Spinal cord (tissue), 10 donors: ENCODE results near the gene ST6GALNAC2. TPM values are rescaled to one million over a fixed set of nuclear protein-coding genes. Genes with fewer than 3 reads are reported as not detected.

ENCODE experiments used
- DNase-seq, 6 donors: peaks; one replicate each; pipeline versions ENCODE4 v3.0.0 to v3.0.0-alpha.2; 2013 to 2015; ENCODE audit warnings: low spot score in 6 of 6, low read depth in 4 of 6
- H3K27ac ChIP-seq: one replicate; pipeline ENCODE4 v1.5.1; 2013; ENCODE audit warnings: low read depth, low read length, control low read depth
- H3K27me3 ChIP-seq: one replicate; pipeline ENCODE4 v1.6.1; 2013; ENCODE audit warnings: low read length; ENCODE audit not compliant: control insufficient read depth, insufficient read depth
- H3K36me3 ChIP-seq: one replicate; pipeline ENCODE4 v1.6.1; 2013; ENCODE audit warnings: low read length; ENCODE audit not compliant: control insufficient read depth, insufficient read depth
- H3K4me1 ChIP-seq: one replicate; pipeline ENCODE4 v1.6.1; 2013; ENCODE audit warnings: low read length; ENCODE audit not compliant: control insufficient read depth, insufficient read depth
- H3K4me3 ChIP-seq: one replicate; pipeline ENCODE4 v1.5.1; 2013; ENCODE audit warnings: low read depth, low read length, control low read depth
- H3K9me3 ChIP-seq: one replicate; pipeline ENCODE4 v1.6.1; 2013; ENCODE audit warnings: low read length; ENCODE audit not compliant: control insufficient read depth, insufficient read depth
- WGBS: methylation state at CpG from one replicate; pipeline ENCODE4 v1.1.5; 2013; ENCODE audit warnings: missing lambda C conversion rate; ENCODE audit not compliant: insufficient coverage; 5-methylcytosine and 5-hydroxymethylcytosine counted together
- polyA plus RNA-seq, 2 donors: library from polyadenylated mRNA; unstranded; fragments of 120-200 nt; gene quantifications; one replicate each; pipeline ENCODE4 v1.2.1, GENCODE V29; 2013; ENCODE audit not compliant: insufficient read length in 2 of 2
- total RNA-seq, 2 donors: library from RNA; depleted of rRNA in 1 of 2; stranded (reverse); fragments of 120-200 nt in 1 of 2; fragments of >200 nt in 1 of 2; gene quantifications; one replicate each; pipeline versions ENCODE4 v1.2.3 to v1.2.4, GENCODE V29; 2013 to 2014
- donor health status: healthy.

ST6GALNAC2 gene
- total and polyA plus RNA-seq, 4 donors = 8.0 to 29.1 (median 23.2) TPM

- H3K27ac ChIP-seq = no peak overlapping the region
- DNase-seq = no peak
- no peaks in the 10 kb centered on the region for H3K36me3 ChIP-seq
- no peaks in the 10 kb centered on the region for H3K9me3 ChIP-seq
- H3K4me1 ChIP-seq = peaks cover 31% of the 10 kb centered on the region
- 81% methylated on average over 9 of the region's 15 CpGs for WGBS
- H3K27me3 ChIP-seq = no peaks in the 10 kb centered on the region
- H3K4me3 ChIP-seq = no peak overlapping the region
Measured at GRCh38 chr17:76550712-76551615, 34.7 kb downstream of the ST6GALNAC2 start.

GRCh38 chr17:76549539-76549938, 36.1 kb downstream of the ST6GALNAC2 start:
- no peak for DNase-seq
- Histone ChIP-seq H3K36me3 (no peaks in the 10 kb centered on the region), H3K27me3 (no peaks in the 10 kb centered on the region), H3K4me1 (peaks cover 44% of the 10 kb centered on the region), H3K9me3 (no peaks in the 10 kb centered on the region), H3K27ac (no peak overlapping the region), H3K4me3 (no peak overlapping the region)
- WGBS = 83% methylated on average over 5 of the region's 7 CpGs

DNA sequence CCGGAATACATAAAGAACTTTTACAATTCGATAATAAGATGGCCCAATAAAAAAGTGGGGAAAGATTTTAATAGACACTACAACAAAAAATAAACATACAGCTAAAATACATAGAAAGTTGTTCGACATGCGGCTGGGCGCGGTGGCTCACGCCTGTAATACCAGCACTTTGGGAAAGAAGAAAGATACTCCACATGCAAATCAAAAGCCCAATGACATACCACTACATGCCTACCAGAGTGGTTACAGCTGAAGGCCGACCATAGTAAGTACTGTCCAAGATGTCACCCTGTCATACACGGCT, 36.5 kb downstream of the ST6GALNAC2 start:
- Histone ChIP-seq H3K9me3 (no peaks in the 10 kb centered on the region), H3K27me3 (no peaks in the 10 kb centered on the region), H3K4me3 (no peak overlapping the region), H3K4me1 (peaks cover 44% of the 10 kb centered on the region), H3K36me3 (no peaks in the 10 kb centered on the region), H3K27ac (no peak overlapping the region)
- WGBS = 92% methylated on average over 4 of the region's 9 CpGs
- DNase-seq = no peak

DNA sequence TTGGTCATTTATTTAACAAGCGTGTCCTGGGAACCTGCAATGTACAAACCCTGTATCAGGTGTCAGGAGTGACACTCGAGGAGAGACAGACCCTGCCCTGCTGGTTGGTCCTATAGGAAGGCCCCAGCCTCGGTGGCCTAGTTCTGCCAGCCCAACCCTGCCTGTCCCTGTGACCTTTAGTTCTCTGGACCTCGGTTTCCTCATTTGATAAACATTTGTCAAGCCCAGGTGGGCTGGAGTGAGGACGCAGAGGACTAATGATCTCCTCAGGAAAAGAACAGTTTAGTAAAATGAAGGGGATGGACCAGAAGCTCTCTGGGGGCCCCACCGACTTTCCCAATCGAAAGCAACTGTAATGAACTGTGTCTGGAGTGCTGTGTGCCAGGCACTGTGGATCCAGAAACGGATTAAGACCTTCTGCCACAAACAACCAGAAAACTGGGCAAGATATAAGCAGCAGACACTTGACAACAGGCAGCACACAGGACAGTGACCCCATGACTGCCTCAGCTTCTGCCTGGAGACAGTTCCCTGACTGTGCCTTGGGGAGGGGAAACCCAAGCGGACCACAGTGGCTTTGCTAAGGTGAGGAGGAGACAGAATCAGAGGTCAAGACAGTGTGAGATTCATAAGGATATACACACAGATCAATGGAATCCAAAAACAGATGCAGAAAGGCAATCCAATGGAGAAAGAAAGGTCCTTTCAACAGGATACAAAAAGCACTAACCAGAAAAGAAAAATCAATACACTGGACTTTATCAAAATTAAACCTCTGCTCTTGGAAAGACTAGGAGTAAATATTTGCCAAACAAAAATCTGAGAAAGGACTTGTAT, 37.1 kb downstream of the ST6GALNAC2 start:
- no peak overlapping the region for H3K4me3 ChIP-seq
- H3K9me3 ChIP-seq = no peaks in the 10 kb centered on the region
- 68% methylated on average over 5 of the region's 9 CpGs for WGBS
- H3K36me3 ChIP-seq = no peaks in the 10 kb centered on the region
- H3K27me3 ChIP-seq = no peaks in the 10 kb centered on the region
- H3K4me1 ChIP-seq = peaks cover 45% of the 10 kb centered on the region
- H3K27ac ChIP-seq = no peak overlapping the region
- no peak for DNase-seq

DNA sequence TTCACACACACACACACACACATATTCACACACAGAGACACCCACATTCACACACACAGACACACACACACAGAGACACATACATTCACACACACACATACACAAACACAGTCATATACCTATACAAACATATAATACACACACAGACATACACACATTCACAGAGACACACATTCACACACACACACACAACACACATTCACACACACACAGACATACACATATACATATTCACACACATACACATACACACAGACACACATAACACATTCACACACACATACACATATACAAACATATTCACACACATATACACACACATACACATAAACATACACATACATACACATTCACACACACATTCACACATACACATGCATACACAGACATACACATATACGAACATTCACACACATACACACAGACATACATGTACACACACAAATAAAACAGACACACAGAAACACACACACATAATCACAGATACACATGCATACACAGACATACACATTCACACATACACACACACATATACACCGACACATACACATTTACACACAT, 37.9 kb downstream of the ST6GALNAC2 start:
- no peak for DNase-seq
- peaks cover 46% of the 10 kb centered on the region for H3K4me1 ChIP-seq
- WGBS = 84% methylated on average over 2 of the region's 2 CpGs
- H3K27me3 ChIP-seq = no peaks in the 10 kb centered on the region
- no peaks in the 10 kb centered on the region for H3K9me3 ChIP-seq
- no peak overlapping the region for H3K27ac ChIP-seq
- H3K4me3 ChIP-seq = no peak overlapping the region
- H3K36me3 ChIP-seq = no peaks in the 10 kb centered on the region

DNA sequence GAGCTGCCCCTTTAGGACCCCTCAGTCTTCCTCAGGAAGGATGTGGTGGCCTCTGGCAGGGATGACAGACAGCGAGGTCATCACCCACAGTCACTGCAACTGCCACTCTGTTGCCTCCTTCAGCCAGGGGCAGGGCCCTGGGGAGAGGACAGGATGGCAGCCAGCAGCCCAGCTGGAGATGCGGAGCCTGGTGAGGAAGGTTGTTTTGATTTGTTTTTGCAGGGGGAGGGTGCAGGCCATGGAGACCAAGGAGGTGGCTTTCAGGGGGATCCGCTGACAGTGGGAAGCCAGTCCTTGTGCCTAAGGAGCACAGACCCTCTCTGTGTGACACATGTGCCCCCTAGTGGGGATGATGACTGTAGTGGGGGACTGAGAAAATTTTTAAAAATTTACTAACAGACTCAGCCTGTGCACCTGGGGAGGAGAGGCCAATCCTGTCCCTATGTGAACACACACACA, 38.4 kb downstream of the ST6GALNAC2 start:
- H3K4me1 ChIP-seq = peaks cover 50% of the 10 kb centered on the region
- no peak overlapping the region for H3K4me3 ChIP-seq
- no peaks in the 10 kb centered on the region for H3K36me3 ChIP-seq
- WGBS = 25% methylated on average over 2 of the region's 3 CpGs
- no peak overlapping the region for H3K27ac ChIP-seq
- peak in 2 of 6 donors; percentile 91 to 92 for DNase-seq
- no peaks in the 10 kb centered on the region for H3K27me3 ChIP-seq
- no peaks in the 10 kb centered on the region for H3K9me3 ChIP-seq

GRCh38 chr17:76546556-76547182, 39.0 kb downstream of the ST6GALNAC2 start:
- WGBS = 46% methylated on average over 7 of the region's 11 CpGs
- Histone ChIP-seq H3K27ac (no peak overlapping the region), H3K36me3 (no peaks in the 10 kb centered on the region), H3K9me3 (no peaks in the 10 kb centered on the region), H3K4me3 (no peak overlapping the region), H3K27me3 (no peaks in the 10 kb centered on the region), H3K4me1 (peaks cover 50% of the 10 kb centered on the region)
- DNase-seq = peak in 2 of 6 donors; percentile 55 to 56

GRCh38 chr17:76545918-76546555, 39.6 kb downstream of the ST6GALNAC2 start:
- 34% methylated on average over 12 of the region's 13 CpGs for WGBS
- Histone ChIP-seq H3K4me3 (no peak overlapping the region), H3K27ac (no peak overlapping the region), H3K9me3 (no peaks in the 10 kb centered on the region), H3K36me3 (no peaks in the 10 kb centered on the region), H3K4me1 (peaks cover 55% of the 10 kb centered on the region), H3K27me3 (no peaks in the 10 kb centered on the region)
- no peak for DNase-seq
